HG03521 (cell line): Measurements from ENCODE around the gene MAPK1IP1L.

Experiments
- ATAC-seq: cut with Tn5 transposase; IDR thresholded peaks from one replicate; pipeline ENCODE4 v1.9.1; 2021; ENCODE audit warnings: mild to moderate bottlenecking, moderate library complexity; ENCODE audit not compliant: unreplicated experiment

Gene MAPK1IP1L

GRCh38 chr14:55094292-55095157 is 43.1 kb downstream of the MAPK1IP1L start:
- no peak for ATAC-seq

DNA sequence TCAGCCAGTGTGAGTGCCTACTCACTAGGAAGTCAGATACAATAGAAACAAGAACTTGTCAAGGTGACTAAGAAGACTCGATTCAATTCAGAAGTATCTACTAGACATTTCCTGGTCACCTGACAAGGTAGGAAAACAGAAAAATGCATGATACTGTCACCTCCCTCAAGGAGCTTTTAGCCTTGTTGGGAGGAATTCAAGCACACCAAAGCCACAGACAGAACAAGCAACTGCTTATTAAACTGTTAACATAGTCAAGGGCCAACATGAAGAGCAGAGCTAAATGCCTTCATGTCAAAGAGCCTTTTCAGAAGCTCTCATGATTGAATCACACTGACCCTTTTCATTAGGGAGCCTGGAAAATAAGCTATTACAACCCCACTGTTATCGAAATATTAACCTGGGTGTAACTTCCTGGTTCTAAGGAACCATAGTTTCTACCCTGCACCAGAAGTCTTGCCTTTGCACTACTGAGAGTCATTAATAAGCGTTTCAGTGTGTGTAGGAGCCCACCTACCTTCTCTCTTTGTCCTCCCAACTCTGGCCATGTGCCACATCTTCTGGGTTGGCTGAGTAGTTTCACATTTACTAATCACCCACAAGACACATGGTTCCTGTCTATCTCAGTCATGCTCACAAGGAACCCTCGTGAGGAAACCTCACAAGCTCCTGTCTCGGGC is 46.6 kb downstream of the MAPK1IP1L start:
- peak; percentile 66 for ATAC-seq

DNA sequence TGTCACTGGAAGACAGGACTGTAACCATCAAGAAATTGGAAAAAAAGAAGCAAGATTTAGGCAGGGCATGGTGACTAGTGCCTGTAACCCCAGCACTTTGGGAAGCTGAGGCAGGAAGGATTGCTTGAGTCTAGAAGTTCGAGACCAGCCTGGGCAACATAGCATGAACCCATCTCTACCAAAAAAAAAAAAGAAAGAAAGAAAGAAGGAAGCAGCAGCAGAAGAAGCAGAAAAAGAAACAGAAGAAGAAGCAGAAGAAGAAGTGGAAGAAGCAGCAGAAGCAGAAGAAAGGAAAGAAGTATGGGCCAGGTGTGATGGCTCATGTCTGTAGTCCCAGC is 47.1 kb downstream of the MAPK1IP1L start:
- no peak for ATAC-seq

DNA sequence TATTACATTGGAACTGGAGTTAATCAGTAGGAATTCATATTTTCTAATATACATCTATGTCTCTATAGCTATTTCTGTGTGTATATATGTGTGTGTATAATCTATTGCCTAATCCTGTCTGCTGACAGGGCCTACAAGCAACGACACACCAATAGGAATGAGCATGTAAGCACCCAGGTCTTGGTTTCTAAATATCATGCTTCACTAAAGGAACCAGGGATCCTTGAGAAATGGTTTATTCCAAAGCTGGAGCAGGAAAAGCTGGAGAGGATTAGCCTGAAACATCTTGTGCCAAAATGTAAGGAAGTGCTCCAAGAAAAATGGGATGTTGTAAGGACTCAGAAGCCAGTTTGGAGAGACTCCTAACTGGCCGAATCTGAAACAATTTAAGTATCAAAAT is 48.3 kb downstream of the MAPK1IP1L start:
- no peak for ATAC-seq

DNA sequence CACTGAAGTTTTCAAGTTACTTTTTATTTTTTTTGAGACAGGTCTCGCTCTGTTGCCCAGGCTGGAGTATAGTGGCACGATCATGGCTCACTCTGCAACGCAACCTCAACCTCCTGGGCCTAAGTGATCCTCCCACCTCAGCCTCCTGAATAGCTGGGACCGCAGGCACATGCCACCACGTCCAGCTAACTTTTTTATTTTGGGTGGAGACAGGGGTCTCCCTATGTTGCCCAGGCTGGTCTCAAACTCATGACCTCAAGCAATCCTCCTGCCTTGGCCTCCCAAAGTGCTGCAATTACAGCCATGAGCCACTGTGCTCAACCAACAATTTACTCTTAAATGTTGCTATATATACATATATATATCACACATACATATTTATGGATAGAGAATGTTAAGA is 50.3 kb downstream of the MAPK1IP1L start:
- ATAC-seq: no peak

DNA sequence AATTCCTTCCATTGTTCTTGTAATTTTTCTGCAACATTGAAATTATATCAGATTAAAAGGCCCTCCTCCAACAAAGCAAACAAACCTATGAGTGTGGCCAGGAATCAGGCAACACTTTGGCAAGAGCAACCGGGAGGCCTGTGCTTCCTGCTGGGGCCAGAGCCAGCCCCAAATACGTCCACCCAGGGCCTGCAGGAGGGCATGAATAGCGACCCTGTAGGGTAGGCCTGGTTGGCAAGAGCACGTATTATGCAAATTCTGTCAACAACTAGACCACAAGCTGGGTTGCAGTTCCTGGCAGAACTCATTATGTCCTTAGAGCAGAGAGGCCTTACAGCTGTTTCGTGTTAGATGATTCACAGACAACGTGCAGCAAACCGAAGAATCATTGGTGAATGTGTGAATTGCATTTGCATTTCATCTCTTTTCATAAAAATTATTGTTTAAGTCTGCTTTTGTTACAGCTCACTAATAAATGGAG is 50.7 kb downstream of the MAPK1IP1L start:
- peak; percentile 58 for ATAC-seq

DNA sequence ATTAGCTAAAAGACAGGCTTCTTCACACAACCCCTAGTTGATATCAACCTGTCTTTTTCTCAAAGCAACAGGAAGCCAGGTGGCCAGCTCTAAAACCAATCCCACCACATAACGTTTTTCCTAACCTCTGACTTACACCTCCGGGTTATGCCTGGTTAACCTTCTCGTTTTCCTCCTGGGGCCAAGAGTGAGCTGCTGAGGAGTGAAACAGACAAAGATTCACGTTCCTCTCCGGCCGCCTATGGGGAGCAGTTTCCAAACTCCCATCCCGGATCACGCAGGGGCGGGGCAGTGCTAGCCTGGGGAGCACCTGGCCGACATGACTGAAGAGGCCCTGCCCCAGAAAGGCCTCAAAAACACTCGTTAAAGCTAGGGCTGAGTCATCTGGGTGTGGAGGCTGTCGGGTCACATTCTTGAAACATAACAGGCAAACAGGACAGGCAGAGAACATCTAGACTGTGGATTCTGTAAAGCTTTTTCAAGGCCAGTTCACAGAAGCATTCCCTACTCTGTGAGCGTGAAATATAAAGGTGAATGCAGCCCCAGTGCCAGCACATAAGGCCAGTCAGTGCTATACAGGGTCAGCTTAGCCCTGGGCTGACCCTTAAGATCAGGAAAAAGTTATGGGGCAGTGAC is 51.7 kb downstream of the MAPK1IP1L start:
- peak; percentile 28 for ATAC-seq

- no peak for ATAC-seq
These were observed 52.8 kb downstream of the MAPK1IP1L start for GRCh38 chr14:55103971-55104954.

DNA sequence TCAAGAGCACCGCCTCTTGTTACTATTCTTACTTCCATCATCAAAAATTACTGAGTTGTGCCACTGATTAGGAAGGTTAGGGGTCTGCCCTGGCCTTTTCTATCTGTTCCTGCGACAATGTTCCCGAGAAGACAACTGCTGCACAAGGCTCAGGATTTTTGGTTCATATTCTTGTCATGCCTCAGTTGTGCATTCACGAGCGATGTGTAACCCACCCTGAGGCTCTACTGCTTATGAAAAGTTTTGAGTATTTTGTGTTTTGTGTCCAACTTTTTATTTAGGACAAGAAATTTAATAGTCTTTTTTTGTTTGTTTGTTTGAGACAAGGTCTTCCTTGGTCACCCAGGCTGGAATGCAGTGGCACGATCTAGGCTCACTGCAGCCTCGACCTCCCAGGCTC is 54.5 kb downstream of the MAPK1IP1L start:
- ATAC-seq: no peak

DNA sequence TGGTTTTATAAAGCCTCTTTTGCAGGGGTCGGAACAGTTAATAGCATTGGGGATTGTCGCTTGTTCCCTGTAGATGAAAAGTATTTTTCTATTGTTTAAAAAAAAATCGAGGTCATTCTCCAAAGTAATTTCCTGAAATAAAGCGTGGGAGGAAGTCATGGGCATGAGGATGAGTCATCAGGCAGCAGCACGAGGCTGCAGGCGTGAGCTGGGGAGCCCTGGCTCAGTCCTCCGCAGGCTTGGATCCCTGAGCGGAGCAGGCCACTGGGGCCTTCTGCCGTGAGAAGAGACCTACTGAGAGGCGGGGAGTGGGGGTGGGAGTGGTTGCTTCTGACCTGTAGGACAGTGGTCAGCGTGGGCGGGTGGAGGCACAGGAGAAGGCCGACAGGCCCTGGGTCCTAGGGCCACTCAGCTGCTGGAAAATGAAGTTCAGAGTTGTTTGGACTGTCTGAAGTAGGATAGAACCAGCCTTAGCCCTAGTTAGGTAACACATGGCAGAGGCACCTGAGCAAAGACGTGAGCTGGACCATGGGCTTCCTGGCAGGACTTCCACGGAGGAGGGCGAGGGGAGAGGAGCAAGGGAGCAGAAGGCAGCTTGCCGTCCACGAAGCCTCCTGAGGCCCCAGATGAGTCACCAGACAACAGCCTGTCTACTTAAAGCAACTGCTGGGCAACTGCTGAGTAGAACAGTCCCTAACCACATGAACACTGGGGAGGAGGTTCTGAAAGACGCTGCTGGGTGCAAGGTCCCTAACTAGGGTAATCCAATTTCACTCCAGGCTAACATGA is 56.5 kb downstream of the MAPK1IP1L start:
- no peak for ATAC-seq

DNA sequence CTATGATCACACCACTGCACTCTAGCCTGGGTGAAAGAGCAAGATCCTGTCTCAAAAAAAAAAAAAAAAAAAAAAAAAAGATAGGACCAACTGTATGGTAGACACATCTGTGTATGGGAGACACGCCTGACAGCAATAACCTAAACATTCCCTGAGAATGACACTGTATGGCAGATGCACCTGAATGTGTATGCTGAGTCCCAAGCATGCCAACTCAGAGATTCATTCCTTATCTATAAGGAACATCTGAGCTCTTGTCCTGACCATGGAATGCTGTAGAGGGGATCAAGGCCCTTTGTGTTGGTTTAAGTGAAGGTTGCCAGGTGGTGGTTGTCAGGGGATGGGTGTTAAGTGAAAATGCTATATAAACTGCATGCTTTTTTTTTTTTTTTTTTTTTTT is 58.4 kb downstream of the MAPK1IP1L start:
- no peak for ATAC-seq

DNA sequence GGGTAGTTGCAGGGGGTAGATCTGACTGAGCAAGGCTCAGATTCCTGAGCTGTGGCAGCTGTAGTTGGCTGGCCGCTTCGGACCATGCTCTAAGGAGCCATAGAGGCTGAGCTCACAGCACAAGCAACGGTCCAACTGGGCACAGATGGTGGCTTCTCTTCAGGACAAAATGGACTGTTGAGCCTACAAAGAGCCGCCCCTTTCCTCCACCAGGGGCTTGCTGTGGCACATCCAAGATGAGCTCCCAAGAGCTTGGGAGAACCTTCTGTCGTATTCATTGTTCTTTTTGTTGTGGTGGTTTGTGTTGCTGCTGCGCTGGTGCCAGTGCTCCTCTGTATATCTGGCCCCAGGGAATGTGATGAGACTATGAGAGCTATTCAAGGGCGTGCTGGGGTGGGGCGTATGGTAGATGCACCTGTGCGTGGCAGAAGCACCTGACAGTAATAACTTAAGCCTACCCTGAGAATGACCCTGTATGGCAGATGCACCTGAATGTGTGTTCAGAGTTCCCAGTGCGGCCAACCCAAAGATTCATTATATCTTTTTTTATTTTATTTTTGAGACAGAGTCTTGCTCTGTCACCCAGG is 59.8 kb downstream of the MAPK1IP1L start:
- ATAC-seq: no peak

GRCh38 chr14:55114720-55115119 is 63.3 kb downstream of the MAPK1IP1L start:
- no peak for ATAC-seq

DNA sequence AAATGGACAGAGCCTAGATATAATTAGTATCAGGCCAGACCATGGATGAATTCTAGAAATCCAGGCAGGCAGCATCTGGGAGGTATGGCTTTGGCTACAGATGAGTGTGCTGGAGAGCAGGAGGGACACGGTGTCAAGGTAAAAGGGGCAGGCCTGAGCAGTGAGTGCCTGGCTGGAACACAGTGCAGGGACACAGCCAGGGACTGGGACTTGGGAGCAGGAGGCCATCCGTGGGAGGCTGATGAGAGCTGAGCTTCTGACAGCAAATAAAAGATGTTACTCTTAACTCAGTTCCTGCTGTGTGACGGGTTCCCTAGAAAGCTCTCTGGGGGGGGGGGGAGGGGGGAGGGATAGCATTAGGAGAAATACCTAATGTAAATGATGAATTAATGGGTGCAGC is 64.0 kb downstream of the MAPK1IP1L start:
- ATAC-seq: no peak

DNA sequence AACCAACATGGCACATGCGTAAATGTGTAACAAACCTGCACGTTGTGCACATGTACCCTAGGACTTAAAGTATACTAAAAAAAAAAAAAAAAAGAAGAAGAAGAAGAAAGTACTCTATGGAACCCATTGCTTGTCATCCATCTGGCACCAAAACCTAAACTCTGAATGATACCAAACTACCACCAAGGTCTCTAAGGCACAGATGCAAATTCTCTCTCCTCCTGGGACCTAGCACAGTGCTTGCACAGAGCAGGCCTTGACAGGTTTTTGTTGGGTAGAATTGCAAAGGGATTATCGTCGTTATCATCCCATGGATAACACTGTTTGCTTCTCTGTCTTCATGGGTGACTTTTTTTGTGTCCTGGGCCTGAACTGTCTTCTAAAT is 64.4 kb downstream of the MAPK1IP1L start:
- no peak for ATAC-seq

GRCh38 chr14:55116246-55117030 is 65.0 kb downstream of the MAPK1IP1L start:
- no peak for ATAC-seq

DNA sequence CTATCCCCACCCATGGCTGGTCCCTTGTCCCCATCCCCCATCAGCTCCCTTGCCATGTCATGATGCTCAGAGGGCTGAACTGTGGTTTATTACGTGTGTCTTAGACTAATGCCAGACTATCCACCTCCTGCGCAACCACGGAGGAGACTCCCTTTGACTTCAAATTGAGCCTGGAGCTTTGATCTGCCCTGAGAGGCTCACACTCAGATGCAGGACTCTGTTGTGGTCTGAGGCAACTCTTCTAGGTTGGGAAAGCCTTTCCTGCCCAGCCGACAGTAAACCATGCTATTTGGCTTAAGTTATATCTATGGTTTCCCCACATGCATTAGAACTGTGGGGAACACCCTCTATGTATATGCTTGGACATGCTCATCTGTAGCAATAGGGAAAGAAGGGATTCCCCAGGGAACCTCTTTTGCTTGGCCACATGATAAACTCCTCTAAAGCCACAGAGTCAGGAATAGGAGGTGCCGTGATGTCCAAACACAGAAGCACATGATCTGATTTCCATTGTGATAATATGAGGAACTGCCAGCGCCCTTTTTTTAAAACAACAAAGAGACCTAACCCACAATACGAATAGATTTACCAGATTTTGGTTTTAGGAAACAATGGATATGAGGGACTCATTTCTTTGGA is 66.5 kb downstream of the MAPK1IP1L start:
- ATAC-seq: no peak

DNA sequence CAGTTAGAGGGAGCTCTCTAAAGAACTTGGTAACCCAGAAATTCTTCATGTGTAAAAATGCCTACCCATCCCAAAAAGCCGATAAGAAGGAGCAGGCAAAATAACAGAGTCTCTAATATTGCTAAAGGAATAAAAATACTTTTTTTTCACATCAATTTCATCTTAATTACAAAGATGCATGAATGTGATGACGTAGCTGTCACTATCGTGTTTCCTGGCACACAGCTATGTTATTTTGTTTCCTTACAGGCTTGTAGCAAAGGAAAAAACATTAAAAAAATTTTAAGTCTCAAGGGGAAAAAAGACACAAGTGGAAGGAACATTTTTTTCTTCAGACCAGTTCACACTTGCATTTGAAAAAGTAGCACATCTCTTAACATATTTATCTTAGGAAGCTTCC is 67.3 kb downstream of the MAPK1IP1L start:
- no peak for ATAC-seq
